HCEC 1CT (cell line): ENCODE measurements around the gene XRCC3.
"Not testable (repeated sequence)": the region's sequence is repeated elsewhere in the genome, so short reads cannot be mapped to it uniquely, and the experiment has no call there.

Source experiments
- DNase-seq: peaks from one replicate; pipeline ENCODE4 v3.0.0-alpha.2; 2017

XRCC3 gene

DNA sequence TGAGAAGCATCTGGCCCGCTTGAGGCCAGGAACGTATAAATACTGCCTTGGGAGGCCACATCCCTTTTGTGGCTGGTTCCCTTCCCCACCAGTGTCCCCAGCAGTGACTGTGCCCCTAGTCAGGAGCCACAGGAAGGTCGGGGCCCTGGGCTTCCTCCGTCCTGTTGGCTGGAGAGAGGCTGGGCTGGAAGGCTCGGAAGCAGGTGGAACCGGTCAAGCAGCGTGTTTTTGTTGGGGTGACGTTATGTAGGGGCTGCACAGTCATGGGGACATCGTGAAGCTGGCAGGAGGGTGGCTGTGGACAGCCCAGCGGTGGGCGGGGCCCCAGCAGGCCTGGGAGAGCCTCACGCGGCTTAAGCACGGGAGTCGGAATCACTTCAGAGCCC lies 10.1 kb downstream of the XRCC3 start:
- DNase-seq = no peak

DNA sequence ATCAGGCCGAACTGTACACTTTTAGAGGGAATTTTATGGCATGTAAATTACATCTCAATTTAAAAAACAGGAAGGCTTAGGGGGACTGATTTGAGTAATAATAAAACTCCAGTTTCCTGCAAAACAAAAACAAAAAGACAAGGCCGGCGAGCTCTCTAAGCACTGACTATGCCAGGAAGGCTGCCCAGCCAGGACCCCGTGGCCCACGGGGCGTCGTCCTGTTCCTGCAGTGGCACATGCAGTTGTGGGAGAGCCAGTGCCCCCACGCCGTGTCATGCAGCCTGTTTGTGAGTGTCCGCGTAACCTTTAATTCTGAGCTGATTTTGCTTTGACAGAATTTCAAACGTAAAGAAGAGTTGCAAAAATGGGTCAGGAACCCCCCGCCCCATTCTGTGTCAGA lies 10.5 kb downstream of the XRCC3 start:
- no peak for DNase-seq

DNA sequence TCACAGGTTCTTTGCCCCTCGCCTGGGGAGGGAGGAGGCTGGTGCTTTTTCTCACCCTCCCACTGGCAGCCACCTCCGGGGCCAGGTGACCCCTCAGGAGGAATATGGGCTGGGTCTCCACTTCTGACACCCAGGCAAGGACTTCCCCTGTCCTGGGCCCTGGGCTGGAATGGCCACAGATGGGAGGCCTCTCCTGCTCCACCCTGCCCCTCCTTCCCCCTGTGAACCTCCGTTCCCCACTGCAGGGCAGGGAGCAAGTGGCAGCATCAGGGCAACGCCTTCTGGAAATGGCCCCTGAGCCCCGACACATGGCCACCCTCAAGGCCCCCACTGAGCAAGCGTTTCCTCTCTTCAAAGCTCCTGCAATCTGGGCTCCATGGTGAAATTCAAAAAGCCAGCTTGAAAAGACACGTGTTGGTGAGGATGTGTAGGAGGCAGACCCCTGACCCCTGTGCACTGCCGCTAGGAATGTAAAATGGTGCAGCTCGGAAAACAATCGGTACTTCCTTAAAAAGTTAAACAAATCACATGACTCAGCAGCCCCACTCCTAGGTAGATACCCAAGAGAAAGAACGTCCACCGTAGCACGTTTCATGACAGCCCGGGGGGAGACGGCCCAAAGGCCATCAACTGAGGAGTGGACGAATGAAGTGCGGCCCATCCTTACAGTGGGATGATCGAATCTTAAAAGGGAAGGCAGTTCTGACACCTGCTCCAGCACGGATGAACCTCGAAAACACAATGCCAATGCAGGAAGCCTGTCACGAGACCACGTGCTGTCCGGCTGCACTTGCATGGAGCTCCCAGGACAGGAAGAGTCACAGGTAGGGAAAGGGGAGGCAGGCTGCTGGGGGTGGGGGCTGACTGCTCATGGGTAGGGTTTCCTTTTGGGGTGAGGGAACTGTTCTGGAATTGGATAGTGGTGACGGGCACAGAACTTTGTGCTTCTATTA lies 11.5 kb downstream of the XRCC3 start:
- no peak for DNase-seq

DNA sequence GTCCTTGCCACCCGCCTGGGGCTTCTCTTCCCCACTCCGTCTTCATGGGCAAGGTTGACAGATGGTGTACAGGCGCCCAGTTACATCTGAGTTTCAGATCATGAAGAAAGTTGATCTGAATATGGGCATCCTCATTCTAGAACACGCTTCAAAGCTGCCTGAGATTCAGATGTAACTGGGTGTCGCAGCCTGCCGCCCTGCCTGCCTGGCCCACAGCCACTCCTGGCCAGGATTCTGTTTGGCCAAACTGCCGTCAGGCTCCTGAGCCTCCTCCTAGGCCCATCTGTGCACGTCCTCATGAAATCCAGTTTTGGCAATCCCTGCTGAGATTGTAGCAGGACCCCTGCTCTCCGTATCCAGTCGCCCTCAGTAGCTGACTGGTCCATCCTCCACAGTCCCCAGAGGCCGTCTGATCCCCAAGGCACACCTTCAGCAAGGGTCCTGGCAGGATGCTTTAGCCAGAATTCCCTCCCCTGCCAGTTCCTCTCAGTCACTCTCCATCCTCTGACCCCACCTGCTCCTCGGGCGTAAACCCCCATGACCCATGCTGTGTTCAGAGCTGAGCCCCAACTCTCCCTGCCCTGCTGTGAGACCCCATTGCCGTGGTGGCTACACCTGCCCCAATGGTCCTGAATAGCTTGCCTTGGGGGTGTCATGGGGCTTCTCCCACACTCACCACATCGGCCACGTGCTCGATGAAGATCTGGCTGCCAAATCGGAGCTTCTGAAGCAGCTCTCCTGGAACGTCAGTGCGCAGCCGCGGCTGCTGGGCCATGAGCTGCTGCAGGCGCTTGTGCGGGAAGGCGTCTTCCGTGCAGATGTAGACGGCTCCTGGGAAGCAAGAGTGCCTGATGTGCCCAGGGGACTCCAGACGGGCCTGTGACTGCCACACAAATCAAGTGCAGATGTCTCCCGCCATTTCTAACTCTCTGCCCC lies 12.5 kb downstream of the XRCC3 start:
- no peak for DNase-seq

DNA sequence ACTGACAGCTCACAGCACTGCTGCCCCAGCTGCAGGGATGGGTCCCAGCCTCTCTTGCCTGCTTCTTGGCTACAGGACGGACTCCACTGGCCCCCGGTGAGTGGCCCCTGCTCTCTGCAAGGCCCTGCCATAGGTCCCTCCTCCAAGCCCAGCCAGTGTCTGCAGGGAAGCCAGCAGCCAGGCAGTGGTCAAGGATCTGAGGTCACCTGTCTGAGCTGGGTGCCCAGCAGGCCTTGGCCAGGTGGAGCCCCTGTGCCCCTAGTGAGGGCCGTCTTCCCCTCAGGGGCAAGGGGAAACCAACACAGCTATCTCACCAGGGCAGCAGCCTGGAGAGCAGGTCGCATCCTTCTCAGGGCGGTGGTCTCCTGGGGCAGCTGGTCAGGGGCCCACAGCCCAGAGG lies 13.2 kb downstream of the XRCC3 start:
- DNase-seq = no peak

DNA sequence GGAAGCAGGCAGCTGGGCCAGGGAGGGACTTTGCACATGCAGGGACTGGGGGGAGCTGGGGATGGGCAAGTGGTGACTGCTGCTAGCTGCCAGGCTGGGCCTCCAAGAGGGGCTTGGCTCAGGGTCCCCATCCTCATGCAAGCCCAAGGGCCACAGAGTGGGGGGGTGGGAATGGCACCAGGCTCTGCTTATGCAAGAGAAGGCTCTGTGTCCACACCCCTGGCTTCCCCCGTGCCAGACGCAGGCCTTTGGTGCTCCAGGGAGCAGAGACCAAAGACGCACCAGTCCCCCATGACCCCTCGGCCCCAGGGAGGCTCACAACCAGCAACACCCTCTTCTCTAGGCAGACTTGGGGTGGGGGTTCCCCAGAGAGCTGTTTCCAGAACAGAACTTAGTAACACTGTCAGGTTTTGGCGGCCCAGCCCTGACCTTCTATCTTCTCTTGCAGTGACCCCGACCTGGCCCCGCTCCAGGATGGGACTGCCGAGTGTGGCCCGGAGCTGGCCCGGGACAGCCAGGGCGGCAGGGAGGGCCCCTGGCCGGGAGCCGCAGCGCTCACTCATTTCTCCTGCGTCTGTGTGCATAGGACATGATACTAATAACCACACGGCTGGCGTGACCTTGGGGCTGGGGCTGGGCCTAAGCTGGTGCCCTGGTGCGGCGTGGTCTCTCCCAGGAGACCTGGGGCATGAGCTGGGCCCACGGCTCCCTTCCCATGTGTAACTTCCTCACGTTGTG lies 14.3 kb downstream of the XRCC3 start:
- no peak for DNase-seq

DNA sequence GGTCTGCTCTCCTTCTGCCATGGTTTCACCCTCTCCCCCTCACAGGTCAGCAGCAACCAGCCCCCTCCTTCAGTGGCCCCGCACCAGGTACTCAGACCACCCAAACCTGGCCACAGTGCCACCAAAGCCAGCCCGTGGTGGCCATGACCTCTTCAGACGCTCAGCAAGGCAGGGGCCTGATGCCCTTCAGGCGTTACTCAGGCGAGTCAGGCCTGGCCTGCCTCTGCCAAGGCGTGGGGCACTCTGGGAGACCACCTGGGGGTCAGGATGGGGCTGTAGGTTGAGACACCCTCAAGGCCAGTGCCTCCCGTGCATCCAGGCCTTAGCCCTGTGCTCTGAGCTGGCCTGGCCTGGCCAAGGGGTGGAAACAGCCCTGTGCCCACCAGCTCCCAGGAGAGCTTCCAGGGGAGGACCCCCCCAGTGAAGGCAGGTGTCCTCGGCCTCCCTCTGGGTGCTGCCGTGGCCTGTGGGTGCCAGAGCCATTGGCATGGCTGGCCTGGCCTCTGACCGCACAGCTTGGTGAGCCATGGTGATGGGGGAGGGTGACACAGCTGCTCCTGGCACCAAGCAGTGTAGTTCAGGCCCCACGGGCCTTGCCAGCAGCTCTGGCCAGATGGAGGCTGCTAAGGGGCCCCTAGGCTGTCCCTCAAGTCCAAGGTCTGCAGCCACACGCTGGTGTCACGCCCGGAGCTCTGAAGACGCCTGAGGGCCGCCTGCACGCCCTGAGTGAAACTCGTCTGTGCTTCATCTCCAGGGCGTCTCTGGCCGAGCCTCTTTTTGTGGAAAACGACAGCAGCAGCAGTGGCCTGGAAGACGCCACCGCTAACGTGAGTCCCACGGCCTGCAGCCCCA lies 15.1 kb downstream of the XRCC3 start:
- no peak for DNase-seq

DNA sequence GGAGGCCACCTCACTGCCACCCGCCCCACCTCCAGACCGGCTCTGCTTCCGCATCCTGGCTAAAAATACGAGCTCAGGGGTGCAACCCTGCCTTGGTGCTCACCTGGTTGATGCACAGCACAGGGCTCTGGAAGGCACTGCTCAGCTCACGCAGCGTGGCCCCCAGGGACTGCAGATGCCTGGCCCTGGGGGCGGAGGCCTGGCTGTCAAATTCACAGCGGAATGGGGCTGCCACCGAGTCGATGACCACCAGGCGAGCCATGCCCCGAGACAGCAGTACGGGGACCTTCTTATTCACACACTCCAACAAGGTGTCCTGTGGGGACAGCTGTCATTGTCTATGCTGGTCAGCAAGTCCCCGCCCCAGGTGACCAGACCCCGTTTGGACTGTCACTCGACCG lies 16.0 kb downstream of the XRCC3 start:
- DNase-seq = no peak

DNA sequence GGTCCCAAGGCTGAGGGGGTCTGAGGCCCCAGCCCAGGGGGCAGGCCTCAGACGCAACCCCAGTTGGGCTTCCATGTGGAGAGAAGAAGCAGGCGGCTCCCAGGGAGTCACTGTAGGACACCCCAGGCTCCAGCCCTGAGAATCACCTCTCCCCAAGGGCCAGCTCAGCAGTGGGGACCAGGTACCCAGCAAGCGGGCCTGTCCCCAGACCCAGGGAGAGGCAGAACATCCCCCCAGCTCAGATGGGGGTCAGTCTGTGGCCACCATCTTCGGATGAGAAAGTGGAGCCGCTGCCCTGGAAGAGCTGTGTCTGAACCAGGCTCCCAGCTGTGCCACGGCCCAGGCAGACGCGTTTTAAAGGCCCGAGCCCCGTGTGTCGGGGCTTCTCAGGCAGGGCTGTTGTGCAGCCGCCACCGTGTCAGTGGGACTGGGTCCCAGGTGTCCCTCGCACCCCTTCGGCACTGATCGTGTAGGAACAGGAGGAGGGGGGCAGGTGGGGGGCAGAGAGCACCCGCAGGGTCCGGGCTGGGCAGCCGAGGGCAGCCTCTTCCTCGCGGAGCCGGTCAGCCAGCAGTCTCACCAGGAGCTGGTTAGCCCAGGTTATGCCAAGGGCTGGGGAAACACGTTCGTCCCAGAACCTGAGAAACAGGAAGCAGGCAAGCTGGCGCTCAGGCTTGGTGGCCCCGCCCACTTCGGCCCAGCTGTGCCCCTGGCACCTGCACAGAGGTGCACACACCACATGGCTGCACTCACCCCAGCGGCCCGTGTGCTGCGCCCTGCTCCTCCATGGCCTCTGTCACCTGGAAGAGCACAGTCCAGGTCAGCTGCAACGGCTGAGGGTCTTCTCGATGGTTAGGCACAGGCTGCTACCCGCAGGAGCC lies 16.6 kb downstream of the XRCC3 start:
- no peak for DNase-seq

DNA sequence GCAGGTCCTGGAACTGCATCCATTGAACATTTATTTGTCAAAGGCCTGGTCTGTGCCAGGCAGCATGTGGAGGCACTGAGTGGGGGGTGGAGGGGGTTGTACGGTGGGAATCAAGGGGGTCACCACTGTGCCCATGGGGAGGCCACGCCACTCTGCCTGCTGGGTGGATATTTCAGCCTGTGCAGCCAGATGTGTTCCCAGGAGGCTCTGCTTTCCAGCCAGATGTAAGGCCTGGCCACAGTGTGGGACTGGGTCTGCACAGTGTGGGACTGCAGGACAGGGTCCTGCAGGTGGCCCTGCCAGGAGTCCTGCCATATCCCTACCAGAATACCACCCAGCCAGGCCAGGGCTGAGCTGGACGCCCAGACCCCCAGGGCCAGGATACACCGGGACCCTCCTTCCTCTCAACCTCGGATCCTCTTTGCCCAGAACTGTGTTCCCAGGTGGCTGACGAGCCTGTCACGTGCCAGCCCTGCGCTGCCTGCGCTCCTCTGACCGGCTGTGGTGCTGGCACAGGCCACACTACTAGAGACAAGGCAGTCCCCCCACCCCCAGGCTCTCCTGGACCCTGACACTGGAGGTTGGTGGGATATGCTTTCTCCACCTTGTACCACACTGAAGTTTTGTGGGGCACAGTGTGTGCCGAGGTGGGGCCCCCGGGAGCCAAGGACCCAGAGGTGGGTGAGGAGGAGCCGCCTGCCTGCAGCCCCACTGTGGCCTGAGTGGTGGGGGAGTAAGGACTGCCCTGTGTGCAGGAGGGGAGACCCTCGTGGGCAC lies 17.5 kb downstream of the XRCC3 start:
- no peak for DNase-seq

DNA sequence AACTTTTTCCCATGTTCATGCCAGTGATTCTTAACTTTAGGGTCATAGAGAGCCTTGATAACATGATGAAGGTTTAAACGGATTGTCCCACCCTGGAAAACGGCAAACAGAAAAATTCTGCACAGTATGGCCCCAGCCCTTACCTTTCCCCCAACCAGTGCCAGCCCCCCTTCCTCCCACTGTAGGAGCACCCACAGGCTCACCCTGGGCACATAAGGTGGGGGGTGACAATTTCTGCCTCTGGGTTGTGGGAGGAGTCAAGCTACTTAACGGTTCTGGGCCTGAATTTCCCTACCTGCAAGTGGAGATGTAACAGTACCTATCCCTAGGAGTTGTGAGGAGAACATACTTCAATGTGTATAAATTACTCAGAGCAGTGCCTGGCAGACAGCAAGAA lies 18.0 kb downstream of the XRCC3 start:
- no peak for DNase-seq

DNA sequence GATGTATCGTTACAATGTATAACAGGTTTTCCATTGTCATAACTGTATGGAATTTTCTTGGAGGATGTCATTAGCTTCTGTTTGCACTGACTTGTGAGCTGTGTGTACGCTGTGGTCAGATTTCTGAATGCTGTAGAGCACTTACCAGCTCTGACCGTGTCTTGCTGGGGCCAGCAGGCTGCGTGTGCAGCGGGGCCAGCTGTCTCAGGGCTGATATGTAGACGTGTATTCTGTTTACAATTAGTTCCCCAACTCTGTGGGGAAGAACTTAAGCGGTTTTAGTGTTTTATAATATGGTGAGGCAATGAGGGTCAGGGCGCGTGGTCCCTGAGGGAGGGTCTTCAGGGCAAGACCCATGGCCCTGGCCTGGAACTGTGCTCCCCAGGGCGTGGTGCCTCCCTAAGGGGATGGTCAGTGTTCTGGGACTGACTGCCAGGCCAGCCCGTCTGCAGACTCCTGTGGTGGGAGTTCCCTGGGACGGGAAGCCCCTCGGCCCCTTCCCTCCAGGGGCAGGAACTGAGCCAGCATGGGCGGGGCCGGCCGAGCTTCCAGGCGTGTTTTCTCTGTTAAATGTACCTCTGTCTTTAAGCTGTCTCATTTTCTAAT lies 18.7 kb downstream of the XRCC3 start:
- DNase-seq = no peak

DNA sequence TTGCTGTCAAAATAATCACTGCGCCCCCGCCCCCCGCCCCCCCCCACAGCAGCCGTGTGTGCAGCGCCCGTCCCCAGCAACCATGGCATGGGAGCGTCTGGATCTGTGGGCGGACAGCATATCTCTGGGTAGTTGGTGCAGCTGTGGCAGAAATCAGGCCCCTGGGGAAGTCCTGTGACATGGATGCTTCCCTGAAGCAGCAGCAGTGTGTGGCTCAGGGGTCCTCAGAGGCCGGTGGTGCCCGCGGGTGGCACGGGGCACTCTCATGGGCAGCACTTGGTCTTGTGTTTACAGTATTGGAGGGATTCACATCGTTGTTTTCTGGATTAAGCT lies 19.2 kb downstream of the XRCC3 start:
- DNase-seq = no peak

DNA sequence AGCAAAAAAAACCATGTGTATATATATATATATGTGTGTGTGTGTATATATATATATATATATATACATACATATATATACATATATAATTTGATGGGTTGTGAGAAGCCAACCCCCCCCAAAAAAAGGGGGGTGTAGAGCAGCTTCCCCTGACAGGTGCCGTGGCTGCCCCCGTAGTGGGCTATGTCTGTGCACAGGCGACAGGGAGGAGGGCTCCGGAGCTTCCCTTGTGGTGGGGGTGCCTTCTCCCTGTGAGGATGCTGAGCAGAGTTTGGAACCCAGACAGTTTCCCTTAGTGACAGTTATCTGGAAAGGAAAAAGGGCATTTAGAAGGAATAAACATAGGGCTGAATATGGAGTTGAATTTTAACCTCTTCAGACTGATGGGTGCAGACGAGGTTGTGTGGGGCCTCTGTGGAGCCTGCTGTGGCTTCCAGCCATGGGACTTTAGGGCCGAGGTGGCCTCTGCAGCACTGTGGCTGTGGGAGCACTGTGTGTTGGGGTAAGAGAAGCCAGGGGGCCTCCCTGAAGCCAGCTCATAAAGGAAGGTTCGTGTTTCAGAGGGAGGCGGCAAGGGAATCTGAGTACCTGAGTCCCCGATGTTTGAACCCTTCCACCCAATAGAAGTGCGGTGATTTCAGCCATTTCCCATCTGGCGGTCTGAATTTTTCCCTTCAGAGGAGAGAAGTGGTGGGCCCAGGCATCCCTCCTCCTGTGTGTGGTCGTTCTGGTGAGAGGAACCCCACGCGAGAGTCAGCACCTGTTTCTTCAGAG lies 19.8 kb downstream of the XRCC3 start:
- DNase-seq = no peak

DNA sequence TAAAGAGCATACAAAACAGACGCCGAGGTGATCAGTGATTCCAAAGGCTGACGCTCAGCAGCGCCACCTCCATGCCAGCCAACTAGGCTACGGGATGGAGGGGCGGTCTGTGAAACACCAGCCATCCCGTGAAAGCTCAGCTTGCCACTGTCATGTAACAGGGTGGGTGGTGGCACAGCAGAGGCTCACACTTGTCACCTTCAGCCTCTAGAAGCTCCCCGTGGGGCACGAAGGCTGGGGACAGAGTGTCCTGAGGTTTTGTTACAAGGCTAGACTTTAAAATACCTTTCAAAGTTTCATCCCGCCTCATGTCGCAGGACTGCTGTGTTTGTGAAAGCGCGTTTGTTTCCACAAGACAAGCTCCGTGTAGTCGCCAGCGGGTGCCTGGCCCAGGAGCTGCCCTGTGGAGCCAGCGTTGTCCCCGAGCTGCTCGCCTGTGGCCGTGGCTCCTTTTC lies 20.7 kb downstream of the XRCC3 start:
- no peak for DNase-seq

DNA sequence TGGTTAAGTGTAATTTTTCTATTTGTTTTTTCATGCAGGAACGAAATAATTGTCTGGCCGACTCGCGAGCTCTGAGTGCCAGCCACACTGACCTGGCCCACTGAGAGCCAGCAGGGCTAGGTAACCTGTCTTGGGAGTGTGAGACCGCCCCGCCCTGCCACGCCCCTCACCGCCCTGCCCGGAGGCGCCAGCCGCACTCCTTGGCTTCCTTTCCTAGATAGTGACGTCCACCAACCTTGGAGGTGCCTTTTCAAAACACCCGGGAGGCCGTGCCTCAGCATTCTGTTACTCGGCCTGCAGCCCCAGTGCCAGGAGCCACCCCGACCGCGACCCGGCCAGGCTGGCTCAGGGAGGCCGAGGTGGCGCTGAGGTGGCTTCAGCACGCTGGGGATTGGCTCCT lies 21.7 kb downstream of the XRCC3 start:
- no peak for DNase-seq

DNA sequence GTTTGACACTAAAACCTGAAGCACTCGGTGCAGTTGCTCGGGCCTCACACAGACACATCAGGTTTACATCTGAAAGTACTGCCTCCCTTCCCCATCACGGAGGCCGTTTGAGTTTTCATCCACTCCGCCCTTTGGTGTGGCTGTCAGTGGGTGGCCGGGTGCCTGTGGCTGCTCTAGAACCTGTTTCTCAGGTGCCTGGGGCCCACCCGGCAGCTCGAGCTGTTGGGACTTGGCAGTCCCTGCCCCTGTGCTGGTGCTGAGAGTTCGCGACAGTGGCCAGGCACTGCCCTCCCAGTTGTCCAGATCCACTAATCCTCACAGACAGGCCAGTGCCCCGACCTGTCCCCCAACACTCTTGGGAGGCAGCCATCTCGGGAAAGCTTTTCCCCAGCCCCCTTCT lies 22.4 kb downstream of the XRCC3 start:
- no peak for DNase-seq

DNA sequence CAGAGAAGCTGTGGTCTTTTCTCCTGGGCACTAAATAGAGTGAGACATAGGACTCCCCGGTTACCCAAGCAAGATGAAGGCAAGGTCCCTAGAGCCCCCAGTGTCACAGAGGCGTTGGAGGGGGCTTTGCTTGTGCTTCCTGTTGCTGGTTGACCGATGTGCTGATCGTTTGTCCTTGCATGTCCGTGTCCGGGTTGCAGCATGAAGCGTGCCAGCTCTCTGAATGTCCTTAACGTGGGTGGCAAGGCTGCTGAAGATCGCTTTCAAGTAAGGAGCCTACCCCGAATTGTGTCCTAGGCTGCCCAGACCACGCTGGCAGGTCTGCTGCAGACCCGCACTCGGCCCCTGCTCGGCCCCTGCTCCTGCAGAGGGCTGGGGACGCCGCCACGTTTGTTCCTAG lies 23.1 kb downstream of the XRCC3 start:
- DNase-seq = no peak

DNA sequence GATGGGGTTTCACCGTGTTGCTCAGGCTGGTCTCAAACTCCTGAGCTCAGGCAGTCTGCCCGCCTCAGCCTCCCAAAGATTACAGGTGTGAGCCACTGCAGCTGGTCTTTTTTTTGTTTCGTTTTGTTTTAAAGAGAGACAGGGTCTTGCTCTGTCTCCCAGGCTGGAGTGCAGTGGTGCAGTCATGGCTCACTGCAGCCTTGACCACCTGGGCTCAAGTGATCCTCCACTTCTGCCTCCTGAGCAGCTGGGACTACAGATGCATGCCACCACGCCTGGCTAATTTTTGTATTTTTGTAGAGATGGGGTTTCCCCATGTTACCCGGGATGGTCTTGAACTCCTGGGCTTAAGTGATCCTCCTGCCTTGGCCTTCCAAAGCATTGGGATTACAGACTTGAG lies 23.6 kb downstream of the XRCC3 start:
- not testable (repeated sequence) for DNase-seq
